ENCODE results near the gene CLOCK.

The CLOCK gene

DNA sequence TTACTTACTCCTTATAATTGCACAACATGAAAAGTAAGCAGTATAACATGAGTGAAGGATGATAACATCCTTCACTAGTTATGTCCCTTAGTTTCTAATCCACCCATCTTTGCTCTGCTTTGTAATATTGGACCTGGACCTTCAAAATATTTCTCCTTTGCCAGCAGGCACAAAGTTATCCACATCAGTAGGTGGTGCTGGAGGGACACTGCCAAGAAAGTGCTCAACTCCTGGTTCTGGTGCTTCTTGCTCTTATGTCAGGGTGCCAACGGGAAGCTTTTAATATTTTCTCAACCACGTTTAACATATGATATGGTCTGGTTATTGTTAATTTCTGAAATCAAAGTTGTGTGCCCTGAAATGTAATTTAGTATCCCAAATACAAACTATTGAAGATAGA lies 101.9 kb downstream of the CLOCK start:
- no peak overlapping the region for H3K4me3 ChIP-seq (ENCODE audit: low read depth, low read length)
- TF ChIP-seq, protein P1, sequence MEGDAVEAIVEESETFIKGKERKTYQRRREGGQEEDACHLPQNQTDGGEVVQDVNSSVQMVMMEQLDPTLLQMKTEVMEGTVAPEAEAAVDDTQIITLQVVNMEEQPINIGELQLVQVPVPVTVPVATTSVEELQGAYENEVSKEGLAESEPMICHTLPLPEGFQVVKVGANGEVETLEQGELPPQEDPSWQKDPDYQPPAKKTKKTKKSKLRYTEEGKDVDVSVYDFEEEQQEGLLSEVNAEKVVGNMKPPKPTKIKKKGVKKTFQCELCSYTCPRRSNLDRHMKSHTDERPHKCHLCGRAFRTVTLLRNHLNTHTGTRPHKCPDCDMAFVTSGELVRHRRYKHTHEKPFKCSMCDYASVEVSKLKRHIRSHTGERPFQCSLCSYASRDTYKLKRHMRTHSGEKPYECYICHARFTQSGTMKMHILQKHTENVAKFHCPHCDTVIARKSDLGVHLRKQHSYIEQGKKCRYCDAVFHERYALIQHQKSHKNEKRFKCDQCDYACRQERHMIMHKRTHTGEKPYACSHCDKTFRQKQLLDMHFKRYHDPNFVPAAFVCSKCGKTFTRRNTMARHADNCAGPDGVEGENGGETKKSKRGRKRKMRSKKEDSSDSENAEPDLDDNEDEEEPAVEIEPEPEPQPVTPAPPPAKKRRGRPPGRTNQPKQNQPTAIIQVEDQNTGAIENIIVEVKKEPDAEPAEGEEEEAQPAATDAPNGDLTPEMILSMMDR (IDR thresholded peaks at IDR 0.05; ENCODE audit: borderline replicate concordance, insufficient read depth, low read depth, low read length) = peak; percentile 18; the same call in 1 of the 2 replicates

DNA sequence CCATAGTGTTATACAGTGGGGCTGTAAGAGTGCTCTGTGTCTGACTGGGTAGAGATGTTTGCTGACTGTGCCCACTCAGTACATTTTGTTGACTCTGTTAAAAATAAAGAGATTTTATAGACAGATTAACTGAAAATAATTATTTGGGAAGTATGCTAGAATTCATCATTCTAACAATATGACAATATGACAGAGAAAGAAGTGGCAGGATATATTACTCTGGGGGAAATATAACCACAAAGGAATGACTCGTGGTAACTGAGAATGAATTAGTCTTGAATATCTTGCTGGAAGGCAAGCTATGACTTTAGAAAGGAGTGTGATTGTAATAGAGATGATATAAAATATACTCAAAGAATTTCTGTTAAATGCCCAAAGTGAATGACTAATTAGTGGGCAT lies 104.2 kb downstream of the CLOCK start:
- TF ChIP-seq, protein P1 (IDR thresholded peaks at IDR 0.05; ENCODE audit: borderline replicate concordance, insufficient read depth, low read depth, low read length) = no peak

DNA sequence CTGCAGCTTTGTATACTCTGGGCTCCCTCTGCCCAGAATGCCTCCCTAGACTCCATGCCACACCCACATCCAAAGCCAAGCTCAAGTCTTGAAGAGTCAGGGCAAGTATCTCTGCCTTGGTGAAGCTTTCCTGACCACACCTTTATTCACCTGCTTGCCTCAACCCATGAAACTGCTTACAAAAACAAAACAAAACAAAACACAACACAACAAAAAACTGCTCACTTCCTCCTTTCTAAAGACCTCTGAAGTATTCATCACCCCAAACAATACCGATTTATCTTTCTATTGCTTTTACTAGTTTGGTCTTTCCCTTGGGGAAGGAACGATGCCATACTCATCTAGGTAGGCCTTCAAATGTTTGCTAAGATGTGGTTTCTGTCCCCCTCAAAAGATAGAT lies 105.9 kb downstream of the CLOCK start:
- TF ChIP-seq, protein P1 (IDR thresholded peaks at IDR 0.05; ENCODE audit: borderline replicate concordance, insufficient read depth, low read depth, low read length) = no peak
- no peak overlapping the region for H3K4me3 ChIP-seq (ENCODE audit: low read depth, low read length)

More for the DNA sequence above, 104.2 kb downstream of the CLOCK start:
- H3K4me3 ChIP-seq (ENCODE audit: low read depth, low read length) = no peak overlapping the region

DNA sequence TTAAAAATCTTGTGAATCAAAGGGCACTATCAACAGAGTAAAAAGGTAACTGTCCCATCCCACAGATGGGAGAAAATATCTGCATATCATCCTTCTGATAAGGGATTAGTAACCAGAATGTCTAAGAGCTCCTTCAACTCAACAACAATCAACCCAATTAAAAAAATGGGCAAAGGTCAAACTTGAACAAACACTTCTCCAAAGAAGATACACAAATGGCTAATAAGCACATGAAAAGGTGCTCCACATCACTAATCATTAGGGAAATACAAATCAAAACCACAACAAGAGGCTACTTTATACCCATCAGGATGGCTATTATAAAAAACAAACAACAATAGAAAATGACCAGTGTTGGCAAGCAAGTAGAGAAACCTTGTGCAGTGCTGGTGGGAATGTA lies 107.7 kb downstream of the CLOCK start:
- no peak overlapping the region for H3K4me3 ChIP-seq (ENCODE audit: low read depth, low read length)
- TF ChIP-seq, protein P1 (IDR thresholded peaks at IDR 0.05; ENCODE audit: borderline replicate concordance, insufficient read depth, low read depth, low read length) = no peak

DNA sequence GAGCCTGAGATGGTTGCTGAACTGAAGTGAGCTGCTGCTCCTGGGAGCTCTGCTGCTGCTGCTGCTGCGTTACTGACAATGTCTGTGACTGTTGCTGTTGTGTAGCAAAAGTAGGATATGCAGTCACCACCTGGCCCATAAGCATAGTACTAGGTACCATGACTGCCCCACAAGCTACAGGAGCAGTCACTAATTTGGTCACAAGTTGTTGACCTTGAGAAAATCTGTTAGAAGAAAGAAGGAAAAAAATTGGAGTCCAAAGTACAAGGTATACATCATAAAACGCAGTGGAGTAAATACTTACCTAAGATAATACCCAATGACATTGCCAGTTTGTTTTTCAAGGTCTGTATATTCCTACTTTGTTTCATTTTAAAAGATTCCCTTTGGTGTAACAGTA lies 108.4 kb downstream of the CLOCK start:
- H3K4me3 ChIP-seq (ENCODE audit: low read depth, low read length) = no peak overlapping the region
- TF ChIP-seq, protein P1 (IDR thresholded peaks at IDR 0.05; ENCODE audit: borderline replicate concordance, insufficient read depth, low read depth, low read length) = no peak

DNA sequence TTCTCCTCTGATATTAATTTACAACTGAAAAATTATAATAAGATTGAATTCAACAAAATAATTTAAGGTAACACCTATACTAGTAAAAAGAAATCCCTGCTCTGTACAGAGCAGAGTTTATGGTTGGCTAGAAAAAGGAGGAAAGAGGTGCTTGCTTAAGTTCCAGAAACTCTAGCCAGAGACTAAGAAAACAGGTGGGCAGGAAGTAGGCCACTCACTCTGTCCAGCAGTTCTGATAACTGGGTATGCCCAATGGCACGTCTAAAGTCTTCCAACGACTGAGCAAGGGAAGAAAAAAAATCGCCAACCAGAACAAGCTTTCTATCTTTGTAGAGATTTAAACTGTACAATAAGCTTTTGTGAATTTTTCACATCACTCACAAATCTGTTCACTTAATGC lies 108.9 kb downstream of the CLOCK start:
- TF ChIP-seq, protein P1 (IDR thresholded peaks at IDR 0.05; ENCODE audit: borderline replicate concordance, insufficient read depth, low read depth, low read length) = no peak

DNA sequence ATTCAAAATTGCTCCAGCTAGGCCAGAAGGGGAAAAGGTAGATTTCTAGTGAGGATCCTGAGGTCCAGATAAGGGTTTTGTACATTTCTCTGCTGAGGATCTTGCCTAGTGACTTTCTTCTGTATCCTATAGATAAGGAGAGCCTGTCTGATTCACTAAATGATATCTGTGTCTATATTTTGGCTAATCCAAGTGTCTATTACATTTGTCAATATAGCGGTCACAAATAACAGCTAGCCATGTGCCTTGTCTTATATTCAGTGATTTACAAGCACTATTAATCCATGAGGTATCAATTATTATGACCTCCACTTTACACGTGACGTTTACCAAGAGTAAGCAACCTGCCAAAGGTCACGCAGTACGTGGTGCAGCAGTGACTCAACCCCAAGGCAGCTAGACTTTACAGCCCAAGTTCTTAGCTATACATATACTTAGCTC lies 109.3 kb downstream of the CLOCK start:
- H3K4me3 ChIP-seq (ENCODE audit: low read depth, low read length) = no peak overlapping the region
- TF ChIP-seq, protein P1 (IDR thresholded peaks at IDR 0.05; ENCODE audit: borderline replicate concordance, insufficient read depth, low read depth, low read length) = no peak

More for the DNA sequence above, 108.9 kb downstream of the CLOCK start:
- H3K4me3 ChIP-seq (ENCODE audit: low read depth, low read length) = no peak overlapping the region
